ENCODE data around the gene KIAA1671. TPM values are rescaled to one million over a fixed set of nuclear protein-coding genes. Genes with fewer than 3 reads are reported as not detected.

The KIAA1671 gene
- total and polyA plus RNA-seq, 2 of the 4 experiments (the other 2 are of a cell fraction): 0.02 TPM; not detected in 1

GRCh38 chr22:25038771-25039170 lies 86.3 kb downstream of the KIAA1671 start:
- H4K8ac ChIP-seq (ENCODE audit: low read depth in 2 of 2, low read length in 2 of 2): no peak overlapping the region
- in situ Hi-C loops (cut with MboI; ENCODE audit: low sequenced_read_pairs): no loop called here
- no peak overlapping the region for H2AK5ac ChIP-seq (ENCODE audit: low read depth, low read length)
- H3K36me3 ChIP-seq (ENCODE audit: control insufficient read depth, insufficient read depth, low read length): no peaks in the 10 kb centered on the region
- no peak overlapping the region for H4K5ac ChIP-seq (ENCODE audit: low read depth, low read length)
- no peak overlapping the region for H3K56ac ChIP-seq (ENCODE audit: extremely low read depth, insufficient read depth, low read length)
- H3K14ac ChIP-seq (replicated peaks; ENCODE audit: low read depth, low read length): no peak overlapping the region
- no TSS peak for BruUV-seq (replicated peaks)
- dilution Hi-C loops (cut with HindIII; ENCODE audit: low sequenced_read_pairs, unreplicated experiment): no loop called here
- H2AK9ac ChIP-seq (replicated peaks; ENCODE audit: low read depth, low read length, poor library complexity): no peak overlapping the region
- ChIA-PET POLR2A (ENCODE audit: unreplicated experiment) (no interaction called here), CTCF (no interaction called here)
- no peak for DNase-seq
- no peak overlapping the region for H2BK20ac ChIP-seq (ENCODE audit: low read depth, low read length)
- H3K9me1 ChIP-seq (ENCODE audit: insufficient read depth, low read length): no peaks in the 10 kb centered on the region
- no peaks in the 10 kb centered on the region for H3K27me3 ChIP-seq (ENCODE audit: control insufficient read depth, insufficient read depth, low read length)
- no peak overlapping the region for H3K23ac ChIP-seq (ENCODE audit: low read depth, low read length)
- H3K18ac ChIP-seq (ENCODE audit: low read depth, low read length): no peak overlapping the region
- intact Hi-C loops (cut with micrococcal nuclease): no loop called here
- H3K9me3 ChIP-seq (ENCODE audit: control insufficient read depth, insufficient read depth, low read length): no peaks in the 10 kb centered on the region
- 88% methylated on average over 5 of the region's 15 CpGs; no CpG with 5 or more reads in 1 of the 2 experiments for WGBS, 2 experiments (ENCODE audit: extremely low coverage in 2 of 2, insufficient read length in 1 of 2)
- no peak overlapping the region for H3K4me2 ChIP-seq (ENCODE audit: low read depth, low read length)
- no peak overlapping the region for H3K9ac ChIP-seq (ENCODE audit: low read depth, low read length)
- H2BK120ac ChIP-seq (ENCODE audit: low read depth, low read length): no peak overlapping the region
- TF ChIP-seq RCOR1 (IDR thresholded peaks at IDR 0.05; ENCODE audit: insufficient replicate concordance, low read length): no peak
- no peak for TF ChIP-seq NFE2L2 (IDR thresholded peaks at IDR 0.05; ENCODE audit: low read depth, low read length)
- TF ChIP-seq POLR2A (IDR thresholded peaks at IDR 0.05; ENCODE audit: low read depth, low read length): no peak
- TF ChIP-seq MAFK (IDR thresholded peaks at IDR 0.05; ENCODE audit: low read depth, low read length): no peak
- no peak for TF ChIP-seq BHLHE40 (IDR thresholded peaks at IDR 0.05; ENCODE audit: low read depth, low read length)
- TF ChIP-seq ELK1 (IDR thresholded peaks at IDR 0.05; ENCODE audit: borderline replicate concordance, low read depth, low read length): no peak
- no peak for TF ChIP-seq FOS (IDR thresholded peaks at IDR 0.05; ENCODE audit: low read depth, low read length)
- TF ChIP-seq RAD21 (IDR thresholded peaks at IDR 0.05; ENCODE audit: low read length): no peak
- TF ChIP-seq RFX5 (IDR thresholded peaks at IDR 0.05; ENCODE audit: low read depth, low read length): no peak
- no peak for TF ChIP-seq USF2 (IDR thresholded peaks at IDR 0.05; ENCODE audit: low read depth, low read length)
- TF ChIP-seq SMC3 (IDR thresholded peaks at IDR 0.05; ENCODE audit: low read depth, low read length): no peak
- TF ChIP-seq MXI1 (IDR thresholded peaks at IDR 0.05; ENCODE audit: borderline replicate concordance, low read depth, low read length): no peak
- TF ChIP-seq CHD1 (IDR thresholded peaks at IDR 0.05; ENCODE audit: low read depth, low read length): no peak
- TF ChIP-seq CEBPB (IDR thresholded peaks at IDR 0.05; ENCODE audit: low read depth, low read length): no peak
- no peak for TF ChIP-seq MAZ (IDR thresholded peaks at IDR 0.05; ENCODE audit: borderline replicate concordance, low read depth, low read length)
- no peak for TF ChIP-seq CTCF (conservative IDR thresholded peaks at IDR 0.05; ENCODE audit: low read depth, low read length)
- no peak overlapping the region for H4K91ac ChIP-seq (ENCODE audit: insufficient read depth, low read depth, low read length)
- H3K4me1 ChIP-seq (ENCODE audit: control insufficient read depth, insufficient read depth, low read length): no peaks in the 10 kb centered on the region
- H2BK5ac ChIP-seq (ENCODE audit: low read depth, low read length, poor library complexity, severe bottlenecking): no peak overlapping the region
- no peak overlapping the region for H3K4ac ChIP-seq (ENCODE audit: low read depth, low read length)
- no peaks in the 10 kb centered on the region for H3K79me1 ChIP-seq (ENCODE audit: low read depth in 1 of 2, low read length in 2 of 2)
- ATAC-seq (ENCODE audit: low read depth): no peak
- H3K4me3 ChIP-seq (ENCODE audit: insufficient read depth, low read depth, low read length): no peak overlapping the region
- no peaks in the 10 kb centered on the region for H4K20me1 ChIP-seq (ENCODE audit: insufficient read depth, low read length)
- no peak overlapping the region for H2BK15ac ChIP-seq (ENCODE audit: low read depth, low read length)
- H3K27ac ChIP-seq (ENCODE audit: insufficient read depth, low read length): no peak overlapping the region
- H2AFZ ChIP-seq (replicated peaks; ENCODE audit: low read length, poor library complexity): no peak overlapping the region
